Colonic mucosa (tissue), 4 donors: ENCODE data around the gene TRIM10. TPM values are rescaled to one million over a fixed set of nuclear protein-coding genes. Genes with fewer than 3 reads are reported as not detected.

Source experiments
- DNase-seq: peaks from one replicate; pipeline ENCODE4 v3.0.0-alpha.2; 2020
- H3K27ac ChIP-seq: fragments of 200-600 bp; one replicate; pipeline ENCODE4 v1.8.0; 2021
- H3K27me3 ChIP-seq: fragments of 200-600 bp; one replicate; pipeline ENCODE4 v1.8.0; 2021
- H3K36me3 ChIP-seq: fragments of 200-600 bp; one replicate; pipeline ENCODE4 v1.8.0; 2021
- H3K4me1 ChIP-seq: fragments of 200-600 bp; one replicate; pipeline ENCODE4 v1.8.0; 2021; ENCODE audit warnings: mild to moderate bottlenecking
- H3K4me3 ChIP-seq: fragments of 200-600 bp; one replicate; pipeline ENCODE4 v1.8.0; 2021
- H3K9ac ChIP-seq, 2 donors: one replicate each; pipeline ENCODE4 v1.7.0; 2013; ENCODE audit warnings: control low read depth in 2 of 2, low read depth in 2 of 2, low read length in 2 of 2
- H3K9me3 ChIP-seq: fragments of 200-600 bp; one replicate; pipeline ENCODE4 v1.8.0; 2021
- intact Hi-C: fragments of 100-400 bp; cut with DNase I; formaldehyde crosslinking; loops from one replicate; pipeline ENCODE4 v1.14.1; 2022
- total RNA-seq, 2 donors: library from RNA; stranded (reverse); fragmentation: NEBNext Ultra II Directional in 1 of 2; extraction: Animal tissue kit (Norgen Biotek cat#: 25700) in 1 of 2; gene quantifications; one replicate each; pipeline ENCODE4 v1.2.1, GENCODE V29; 2021
- TF ChIP-seq, protein P1 (sequence below): fragments of 200-600 bp; IDR thresholded peaks from one replicate; pipeline ENCODE4 v1.8.0; 2022; ENCODE audit warnings: antibody characterized with exemption, mild to moderate bottlenecking
- donor health status: healthy.
- donor health status: DM: no; HTN: no; CAD: no.
- donor health status: DM: no; HTN: no; CAD: no.

TRIM10 gene
- total RNA-seq, 2 donors from 2014 or later: 3.8 to 3.9 TPM

DNA sequence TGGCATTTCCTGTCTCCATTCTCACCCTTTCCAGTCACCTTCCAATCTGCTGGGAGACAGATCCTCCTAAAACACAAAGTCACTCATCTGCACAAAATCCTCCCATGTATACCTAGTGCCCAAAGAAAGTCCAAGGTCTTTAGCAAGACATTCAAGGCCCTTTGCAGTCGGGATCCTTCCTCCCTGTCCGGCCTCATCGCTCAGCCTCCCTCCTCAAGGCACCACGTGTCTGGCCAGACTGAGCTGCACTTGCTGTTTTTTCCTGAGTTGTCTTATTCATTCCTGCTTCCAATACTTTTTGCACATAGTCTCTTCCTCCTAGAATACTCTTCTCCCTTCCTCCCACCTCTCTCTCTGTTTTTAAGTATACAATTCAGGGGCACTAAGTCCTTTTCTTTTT lies 3.7 kb upstream of the TRIM10 start:
- Histone ChIP-seq H3K9me3 (no peaks in the 10 kb centered on the region), H3K36me3 (no peaks in the 10 kb centered on the region), H3K27ac (peak overlapping the region; percentile 96), H3K4me1 (no peaks in the 10 kb centered on the region), H3K4me3 (peak overlapping the region; percentile 50), H3K27me3 (no peaks in the 10 kb centered on the region), H3K9ac (peak overlapping the region in 1 of 2 donors; percentile 93)
- TF ChIP-seq, protein P1, sequence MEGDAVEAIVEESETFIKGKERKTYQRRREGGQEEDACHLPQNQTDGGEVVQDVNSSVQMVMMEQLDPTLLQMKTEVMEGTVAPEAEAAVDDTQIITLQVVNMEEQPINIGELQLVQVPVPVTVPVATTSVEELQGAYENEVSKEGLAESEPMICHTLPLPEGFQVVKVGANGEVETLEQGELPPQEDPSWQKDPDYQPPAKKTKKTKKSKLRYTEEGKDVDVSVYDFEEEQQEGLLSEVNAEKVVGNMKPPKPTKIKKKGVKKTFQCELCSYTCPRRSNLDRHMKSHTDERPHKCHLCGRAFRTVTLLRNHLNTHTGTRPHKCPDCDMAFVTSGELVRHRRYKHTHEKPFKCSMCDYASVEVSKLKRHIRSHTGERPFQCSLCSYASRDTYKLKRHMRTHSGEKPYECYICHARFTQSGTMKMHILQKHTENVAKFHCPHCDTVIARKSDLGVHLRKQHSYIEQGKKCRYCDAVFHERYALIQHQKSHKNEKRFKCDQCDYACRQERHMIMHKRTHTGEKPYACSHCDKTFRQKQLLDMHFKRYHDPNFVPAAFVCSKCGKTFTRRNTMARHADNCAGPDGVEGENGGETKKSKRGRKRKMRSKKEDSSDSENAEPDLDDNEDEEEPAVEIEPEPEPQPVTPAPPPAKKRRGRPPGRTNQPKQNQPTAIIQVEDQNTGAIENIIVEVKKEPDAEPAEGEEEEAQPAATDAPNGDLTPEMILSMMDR: no peak
- intact Hi-C loops: loop anchor here (5.0 kb wide), 1 partner anchor 62 kb away; no protein-coding TSS in a partner anchor
- DNase-seq: no peak

DNA sequence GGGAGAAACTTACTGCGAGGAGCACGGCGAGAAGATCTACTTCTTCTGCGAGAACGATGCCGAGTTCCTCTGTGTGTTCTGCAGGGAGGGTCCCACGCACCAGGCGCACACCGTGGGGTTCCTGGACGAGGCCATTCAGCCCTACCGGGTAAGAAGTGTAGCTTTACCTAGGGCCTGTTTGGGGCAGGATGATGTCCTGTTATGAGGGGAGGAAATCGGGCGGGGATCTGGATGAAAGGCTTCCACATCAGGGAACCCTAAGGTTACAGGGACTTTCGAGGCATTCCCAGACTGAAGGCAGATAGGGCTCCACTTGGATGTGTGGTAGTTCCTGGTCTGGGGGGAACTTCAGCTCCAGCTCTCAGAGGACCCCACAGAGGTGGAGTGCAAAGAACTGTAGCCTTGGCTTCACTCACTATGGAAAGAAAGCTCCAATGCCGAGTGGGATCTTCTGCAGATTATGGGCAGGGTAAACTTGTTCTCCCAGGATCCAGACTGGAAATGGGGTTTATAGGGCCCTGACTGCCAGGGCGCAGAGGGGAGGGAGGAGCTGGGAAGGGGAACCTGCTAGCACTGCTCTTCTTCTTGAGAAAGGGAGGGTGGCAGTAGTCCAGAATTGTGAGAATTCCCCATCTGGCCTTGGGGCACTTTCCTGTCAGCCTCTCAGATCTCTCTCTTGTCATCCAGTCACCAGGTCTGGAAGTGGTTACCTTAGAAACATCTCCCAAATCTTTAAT lies 3.1 kb upstream of the TRIM10 start:
- peak overlapping the region; percentile 96 for H3K27ac ChIP-seq
- peak overlapping the region; percentile 88 to 93 for H3K9ac ChIP-seq

DNA sequence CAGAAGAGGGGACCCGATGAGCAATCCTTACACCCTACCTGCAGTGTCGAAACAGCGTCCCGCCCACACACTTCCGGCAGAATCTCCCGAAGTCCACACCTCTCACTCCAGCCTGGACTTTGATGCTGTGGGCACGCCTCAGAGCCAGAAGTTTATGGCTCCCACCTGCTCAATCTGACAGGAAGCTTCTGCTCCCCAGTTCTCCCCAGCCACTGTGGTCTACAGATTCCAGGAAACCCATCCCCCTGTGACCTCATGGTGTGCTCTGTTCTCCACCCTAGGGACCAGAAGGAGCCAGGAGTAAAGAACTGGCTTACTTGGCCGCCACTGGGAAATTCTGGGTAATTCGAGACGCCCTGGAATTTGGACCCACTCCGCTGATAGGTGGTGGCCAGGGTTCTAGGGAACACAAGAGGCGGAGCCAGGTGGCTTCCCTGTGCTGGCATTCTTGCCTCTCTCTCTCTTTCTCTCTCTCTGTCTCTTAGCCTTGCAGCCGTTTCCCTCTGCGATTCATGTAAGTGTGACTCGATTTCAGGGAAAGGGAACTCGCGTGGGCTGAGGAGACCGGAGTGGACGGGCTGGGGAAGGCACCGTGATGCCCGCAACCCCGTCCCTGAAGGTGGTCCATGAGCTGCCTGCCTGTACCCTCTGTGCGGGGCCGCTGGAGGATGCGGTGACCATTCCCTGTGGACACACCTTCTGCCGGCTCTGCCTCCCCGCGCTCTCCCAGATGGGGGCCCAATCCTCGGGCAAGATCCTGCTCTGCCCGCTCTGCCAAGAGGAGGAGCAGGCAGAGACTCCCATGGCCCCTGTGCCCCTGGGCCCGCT lies 2.3 kb upstream of the TRIM10 start, which contains the start of gene TRIM15:
Gene TRIM15 (plus strand): TSS at position 457 of the 828 bp plus-strand sequence. CDS start 139 bp downstream, at position 596.
- peak within 1 kb of the TSS; percentile 50 for H3K4me3 ChIP-seq
- TF ChIP-seq, protein P1: no peak
- H3K27ac ChIP-seq: peak within 1 kb of the TSS; percentile 96
- DNase-seq: peak; percentile 93
- no peaks in the 10 kb centered on the region for H3K4me1 ChIP-seq
- intact Hi-C loops: no loop called here
- no peaks in the 10 kb centered on the region for H3K9me3 ChIP-seq
- H3K36me3 ChIP-seq: no peaks in the 10 kb centered on the region
- peak within 1 kb of the TSS; percentile 88 to 93 for H3K9ac ChIP-seq
- H3K27me3 ChIP-seq: no peaks in the 10 kb centered on the region

More for the DNA sequence above, 3.1 kb upstream of the TRIM10 start:
- Histone ChIP-seq H3K4me3 (peak overlapping the region; percentile 50), H3K9me3 (no peaks in the 10 kb centered on the region), H3K36me3 (no peaks in the 10 kb centered on the region), H3K4me1 (no peaks in the 10 kb centered on the region), H3K27me3 (no peaks in the 10 kb centered on the region)
- DNase-seq: peak; percentile 44
- TF ChIP-seq, protein P1: no peak
- intact Hi-C loops: no loop called here

DNA sequence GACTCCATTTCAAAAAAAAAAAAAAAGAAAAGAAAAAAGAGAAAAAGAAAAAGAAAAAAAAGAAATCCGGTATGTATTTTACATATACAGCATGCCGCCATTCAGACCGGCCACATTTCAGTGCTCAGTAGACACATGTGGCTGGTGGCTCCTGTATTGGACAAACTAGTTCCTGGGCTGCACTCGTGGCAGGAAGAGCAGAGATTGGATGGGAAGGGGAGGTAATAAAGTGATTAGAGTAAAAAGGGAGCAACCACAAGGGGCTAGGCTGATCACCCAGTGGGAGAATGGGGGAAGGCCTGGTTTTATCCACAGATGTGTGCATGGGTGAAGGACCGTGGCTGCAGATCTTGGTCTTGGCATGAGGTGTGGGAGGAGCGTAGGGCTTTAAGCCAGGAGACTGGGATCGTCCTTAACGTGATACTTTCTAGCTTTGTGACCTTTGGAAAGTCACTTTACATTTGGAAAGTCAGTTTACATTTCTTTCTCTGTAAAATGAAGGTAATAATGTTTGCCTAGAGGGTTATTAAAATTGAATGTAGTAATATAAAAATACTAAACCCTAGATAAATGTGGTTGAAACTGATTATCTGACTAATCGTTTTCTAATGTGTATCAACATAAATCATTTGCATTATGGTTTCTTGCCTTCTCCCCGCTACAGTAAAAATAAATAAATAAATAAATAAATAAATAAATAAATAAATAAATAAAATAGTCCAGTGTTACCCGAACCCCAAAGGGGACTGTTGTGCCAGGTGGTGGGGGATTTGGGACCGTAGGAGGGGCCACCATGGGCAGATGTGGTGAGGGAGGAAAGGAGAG lies 1.5 kb upstream of the TRIM10 start:
- Histone ChIP-seq H3K27ac (peak overlapping the region; percentile 96), H3K4me3 (peak overlapping the region; percentile 50), H3K4me1 (no peaks in the 10 kb centered on the region), H3K27me3 (no peaks in the 10 kb centered on the region), H3K9ac (peak overlapping the region in 1 of 2 donors; percentile 93), H3K9me3 (no peaks in the 10 kb centered on the region), H3K36me3 (no peaks in the 10 kb centered on the region)
- intact Hi-C loops: no loop called here
- TF ChIP-seq, protein P1: no peak
- DNase-seq: peak; percentile 56
